Measurements from ENCODE around the gene PLA2G4A.

DNA sequence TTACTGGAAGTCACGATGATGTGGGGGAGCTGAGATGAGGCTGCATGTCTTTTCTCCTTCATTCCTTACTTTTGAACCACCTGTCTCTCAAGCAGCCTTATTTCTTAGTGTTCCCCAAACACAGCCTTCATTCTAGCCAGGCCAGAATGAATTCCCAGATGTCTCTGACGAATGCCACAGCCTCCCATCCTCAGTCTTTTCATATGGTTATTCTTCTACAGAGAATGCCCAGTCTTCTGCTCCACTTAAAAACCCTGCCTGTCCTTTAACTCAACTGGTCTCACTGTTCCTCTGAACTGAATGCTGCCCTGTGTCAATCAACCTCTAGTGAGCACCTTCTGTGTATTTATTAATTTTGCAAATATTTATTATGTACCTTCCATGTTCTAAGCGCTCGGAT, 156.2 kb downstream of the PLA2G4A start:
- TF ChIP-seq CTCF (IDR thresholded peaks at IDR 0.05; ENCODE audit: poor library complexity, severe bottlenecking) = no peak
- no peak for TF ChIP-seq RAD21 (conservative IDR thresholded peaks at IDR 0.05)
- TF ChIP-seq POLR2AphosphoS5 (IDR thresholded peaks at IDR 0.05) = no peak
- TF ChIP-seq REST (IDR thresholded peaks at IDR 0.05; ENCODE audit: borderline replicate concordance) = no peak
- TF ChIP-seq EP300 (conservative IDR thresholded peaks at IDR 0.05; ENCODE audit: poor library complexity, severe bottlenecking) = no peak
- no peak for TF ChIP-seq EZH2 (IDR thresholded peaks at IDR 0.05; ENCODE audit: borderline replicate concordance, insufficient read depth, low read length, poor library complexity, severe bottlenecking)
- TF ChIP-seq TAF1 (IDR thresholded peaks at IDR 0.05; ENCODE audit: low read depth) = no peak

Data from neural cell (in vitro differentiated cells).